SU-DHL-6 (cell line): ENCODE measurements around the gene FANCM.

Source experiments
- H2AFZ ChIP-seq: fragments of 200-600 bp; sonication (generic); 2 replicates; pipeline ENCODE4 v1.6.1; 2014; ENCODE audit warnings: low read depth, mild to moderate bottlenecking, moderate library complexity, mixed read lengths, antibody characterized with exemption, low read length; ENCODE audit not compliant: severe bottlenecking
- H3F3A ChIP-seq: fragments of 200-600 bp; shearing (Covaris generic); 2 replicates; pipeline ENCODE4 v1.6.0; 2016; ENCODE audit warnings: antibody characterized with exemption, mild to moderate bottlenecking; ENCODE audit not compliant: insufficient read depth
- H3K27ac ChIP-seq: fragments of 200-600 bp; sonication (generic); 2 replicates; pipeline ENCODE4 v1.5.1; 2016; ENCODE audit warnings: low read depth, mild to moderate bottlenecking, low read length, moderate library complexity, mixed read lengths
- H3K27me3 ChIP-seq: fragments of 200-600 bp; sonication (generic), shearing (Covaris generic); 2 replicates; pipeline ENCODE4 v1.6.0; 2014; ENCODE audit warnings: mild to moderate bottlenecking, low read length
- H3K36me3 ChIP-seq: fragments of 200-600 bp; sonication (generic); 2 replicates; pipeline ENCODE4 v1.6.1; 2014; ENCODE audit warnings: mild to moderate bottlenecking, low read length, mixed read lengths
- H3K4me2 ChIP-seq: fragments of 300-600, 200-600 bp; shearing (Covaris generic), sonication (generic); 2 replicates; pipeline ENCODE4 v1.6.0; 2014; ENCODE audit warnings: low read length, low read depth, mild to moderate bottlenecking; ENCODE audit not compliant: poor library complexity, severe bottlenecking
- H3K4me3 ChIP-seq: fragments of 200-600 bp; sonication (generic); 2 replicates; pipeline ENCODE4 v1.5.1; 2014; ENCODE audit warnings: antibody characterized with exemption, low read length, mild to moderate bottlenecking, mixed read lengths; ENCODE audit not compliant: insufficient read depth, poor library complexity, severe bottlenecking
- H3K79me2 ChIP-seq: fragments of 200-600 bp; sonication (generic); 2 replicates; pipeline ENCODE4 v1.6.1; 2014; ENCODE audit warnings: mild to moderate bottlenecking, low read length, moderate library complexity; ENCODE audit not compliant: insufficient read depth
- H3K9ac ChIP-seq: fragments of 200-600 bp; sonication (generic); 2 replicates; pipeline ENCODE4 v1.7.0; 2014; ENCODE audit warnings: mild to moderate bottlenecking, low read length
- H3K9me2 ChIP-seq: fragments of 200-600 bp; sonication (generic); replicated peaks from 2 replicates; pipeline ENCODE4 v1.6.1; 2014; ENCODE audit warnings: low read length; ENCODE audit not compliant: insufficient read depth
- H3K9me3 ChIP-seq: fragments of 200-600 bp; sonication (generic); 2 replicates; pipeline ENCODE4 v1.6.1; 2014; ENCODE audit warnings: low read length, mixed read lengths; ENCODE audit not compliant: insufficient read depth
- H4K20me1 ChIP-seq: fragments of 200-600 bp; sonication (generic); 2 replicates; pipeline ENCODE4 v1.6.1; 2014; ENCODE audit warnings: low read depth, mild to moderate bottlenecking, antibody characterized with exemption, low read length, moderate library complexity, mixed read lengths
- CTCF ChIP-seq: fragments of 200-600 bp; sonication (generic); IDR thresholded peaks from one replicate; pipeline ENCODE4 v1.5.1; 2017; ENCODE audit warnings: antibody characterized with exemption, mild to moderate bottlenecking, low read length, moderate library complexity; ENCODE audit not compliant: insufficient read depth, poor library complexity, severe bottlenecking
- EZH2phosphoT487 ChIP-seq: fragments of 200-600 bp; sonication (generic), shearing (Covaris generic); conservative IDR thresholded peaks from 2 replicates; pipeline ENCODE4 v1.6.1; 2018; ENCODE audit warnings: mild to moderate bottlenecking, antibody characterized with exemption, low read length, moderate library complexity, mixed read lengths

FANCM gene

GRCh38 chr14:45103806-45104205, 31.9 kb upstream of the FANCM start:
- Histone ChIP-seq H3K79me2 (0 out of 2 replicates have a peak, but pooled peaks cover 5% of the 10 kb centered on the region), H3K4me2 (no peak overlapping the region), H3K9me2 (no peaks in the 10 kb centered on the region), H3K27ac (no peak overlapping the region), H3K27me3 (no peaks in the 10 kb centered on the region), H2AFZ (no peak overlapping the region), H3K9me3 (no peaks in the 10 kb centered on the region), H3F3A (peaks cover 9% of the 10 kb centered on the region; the same call in 1 of the 2 replicates), H4K20me1 (0 out of 2 replicates have a peak, but pooled peaks cover 4% of the 10 kb centered on the region), H3K36me3 (peaks cover 66% of the 10 kb centered on the region), H3K4me3 (no peak overlapping the region), H3K9ac (no peak overlapping the region)
- TF ChIP-seq EZH2phosphoT487, result no peak

GRCh38 chr14:45104561-45104960, 31.2 kb upstream of the FANCM start:
- Histone ChIP-seq H4K20me1 (0 out of 2 replicates have a peak, but pooled peaks cover 4% of the 10 kb centered on the region), H3K36me3 (peaks cover 68% of the 10 kb centered on the region), H2AFZ (no peak overlapping the region), H3F3A (peaks cover 12% of the 10 kb centered on the region; the same call in 1 of the 2 replicates), H3K27ac (no peak overlapping the region), H3K4me3 (no peak overlapping the region), H3K9me3 (no peaks in the 10 kb centered on the region), H3K79me2 (0 out of 2 replicates have a peak, but pooled peaks cover 5% of the 10 kb centered on the region), H3K9me2 (no peaks in the 10 kb centered on the region), H3K9ac (no peak overlapping the region), H3K27me3 (no peaks in the 10 kb centered on the region), H3K4me2 (no peak overlapping the region)
- TF ChIP-seq CTCF (no peak), EZH2phosphoT487 (no peak)

DNA sequence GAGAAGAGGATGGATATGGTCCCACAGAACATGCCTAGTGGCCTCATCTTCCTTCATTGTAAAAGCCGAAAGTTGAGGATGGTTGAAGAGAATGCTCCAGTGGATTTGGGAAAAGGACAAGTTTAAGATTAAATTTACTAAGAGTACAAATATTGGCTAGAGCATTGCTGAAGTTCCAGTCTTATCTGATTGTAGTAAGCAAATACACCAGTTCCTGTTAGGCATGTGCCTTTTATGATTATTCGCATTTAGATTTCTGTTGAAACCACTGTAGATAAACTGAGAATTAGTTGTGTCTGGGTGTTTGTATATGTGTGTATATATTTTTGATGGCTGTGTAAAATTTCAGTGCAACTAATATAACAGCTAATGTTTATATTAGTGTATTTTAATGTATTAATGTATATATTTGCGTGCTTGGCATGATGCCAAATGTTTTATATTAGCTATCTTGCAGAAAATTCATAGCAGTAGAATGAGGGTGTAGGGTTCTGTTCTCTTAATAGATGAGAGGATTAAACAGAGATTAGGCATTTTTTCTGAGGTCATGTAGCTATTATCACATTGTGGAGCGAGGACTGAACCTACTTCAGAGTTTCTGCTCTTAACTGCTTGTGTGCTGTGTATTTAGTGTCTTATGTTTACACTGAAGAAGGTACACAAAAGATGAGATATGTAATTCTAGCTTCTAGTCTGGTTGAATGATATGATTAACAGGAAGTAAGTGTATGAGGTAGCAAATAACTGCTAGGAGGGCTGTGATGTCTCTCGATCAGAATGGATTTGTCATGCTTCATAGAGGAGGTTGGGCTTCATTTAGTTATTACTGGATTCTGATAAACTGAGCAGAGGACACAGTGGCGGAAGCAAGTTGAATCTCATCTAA, 22.6 kb upstream of the FANCM start:
- no peaks in the 10 kb centered on the region for H4K20me1 ChIP-seq
- no peak overlapping the region for H3K4me3 ChIP-seq
- peaks cover 66% of the 10 kb centered on the region for H3K36me3 ChIP-seq
- TF ChIP-seq CTCF (no peak), EZH2phosphoT487 (no peak)
- no peak overlapping the region for H3K9ac ChIP-seq
- no peak overlapping the region for H3K27ac ChIP-seq
- H3F3A ChIP-seq, result peaks cover 18% of the 10 kb centered on the region; the same call in 1 of the 2 replicates
- H3K4me2 ChIP-seq, result no peak overlapping the region
- H3K9me2 ChIP-seq, result no peaks in the 10 kb centered on the region
- H3K79me2 ChIP-seq, result no peaks in the 10 kb centered on the region; the same call in 1 of the 2 replicates
- no peak overlapping the region for H2AFZ ChIP-seq
- H3K9me3 ChIP-seq, result no peaks in the 10 kb centered on the region
- H3K27me3 ChIP-seq, result no peaks in the 10 kb centered on the region

- no peaks in the 10 kb centered on the region for H3K9me3 ChIP-seq
- peaks cover 11% of the 10 kb centered on the region; the same call in 1 of the 2 replicates for H3F3A ChIP-seq
- no peaks in the 10 kb centered on the region for H3K9me2 ChIP-seq
- no peak overlapping the region for H3K9ac ChIP-seq
- H3K27me3 ChIP-seq, result no peaks in the 10 kb centered on the region
- TF ChIP-seq EZH2phosphoT487 (no peak), CTCF (no peak)
- H3K79me2 ChIP-seq, result no peaks in the 10 kb centered on the region; the same call in 1 of the 2 replicates
- no peak overlapping the region for H3K4me2 ChIP-seq
- H3K36me3 ChIP-seq, result peaks cover 63% of the 10 kb centered on the region
- H4K20me1 ChIP-seq, result no peaks in the 10 kb centered on the region
- no peak overlapping the region for H3K27ac ChIP-seq
- no peak overlapping the region for H2AFZ ChIP-seq
- no peak overlapping the region for H3K4me3 ChIP-seq
These were observed 21.4 kb upstream of the FANCM start for GRCh38 chr14:45114327-45114726.
